Kasumi-1 (cell line): ENCODE results near the gene POLR3F.
"Not testable (repeated sequence)": the region's sequence is repeated elsewhere in the genome, so short reads cannot be mapped to it uniquely, and the experiment has no call there.

Source experiments
- DNase-seq, 2 experiments: peaks; one replicate each; lab custom pipeline; 2025; lab: John Stamatoyannopoulos, UW

The POLR3F gene, protein sequence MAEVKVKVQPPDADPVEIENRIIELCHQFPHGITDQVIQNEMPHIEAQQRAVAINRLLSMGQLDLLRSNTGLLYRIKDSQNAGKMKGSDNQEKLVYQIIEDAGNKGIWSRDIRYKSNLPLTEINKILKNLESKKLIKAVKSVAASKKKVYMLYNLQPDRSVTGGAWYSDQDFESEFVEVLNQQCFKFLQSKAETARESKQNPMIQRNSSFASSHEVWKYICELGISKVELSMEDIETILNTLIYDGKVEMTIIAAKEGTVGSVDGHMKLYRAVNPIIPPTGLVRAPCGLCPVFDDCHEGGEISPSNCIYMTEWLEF

DNA sequence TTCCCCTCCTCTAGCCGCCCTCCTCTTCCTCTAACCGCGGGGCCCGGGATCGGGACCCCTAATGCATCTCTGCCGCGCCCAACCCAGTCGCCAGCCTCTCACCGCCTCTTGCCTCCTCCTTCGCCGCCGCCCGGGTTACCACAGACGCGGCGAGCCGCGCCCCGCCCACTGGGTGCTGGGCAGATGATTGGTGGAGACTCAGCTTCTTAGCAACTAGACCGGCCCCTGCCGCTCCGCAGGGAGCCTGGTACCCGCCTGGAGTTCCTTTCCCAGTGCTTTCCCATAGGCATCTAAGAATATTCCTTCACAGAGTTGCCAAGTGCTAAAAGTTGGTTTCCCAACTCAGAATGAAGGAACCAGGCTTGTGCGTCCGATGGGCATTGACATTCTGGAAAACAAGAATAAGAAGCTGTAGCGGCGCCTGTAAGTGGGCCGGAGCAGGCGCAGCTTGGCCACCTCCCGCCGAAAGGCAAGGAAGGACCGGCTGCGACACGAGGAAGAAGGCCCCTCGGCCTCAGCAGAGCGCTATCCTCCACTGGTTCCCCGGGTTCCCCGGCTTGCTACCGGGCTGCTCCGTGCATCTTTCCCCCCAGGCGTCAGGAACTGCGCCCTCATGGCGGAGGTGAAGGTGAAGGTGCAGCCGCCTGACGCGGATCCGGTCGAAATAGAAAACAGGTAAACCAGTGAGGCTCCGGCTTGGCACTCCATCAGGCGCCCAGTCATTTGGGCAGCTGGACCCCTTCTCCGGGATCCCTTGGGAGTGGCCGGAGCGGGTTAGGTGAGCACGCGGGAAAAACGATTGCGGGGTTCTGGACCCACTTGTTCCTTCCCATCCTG, at the start of gene POLR3F, which contains the start of gene DZANK1:
TSS of gene POLR3F (plus strand) at position 497 of the 837 bp plus-strand sequence. CDS start at position 614, 117 bp downstream.
TSS of gene DZANK1 (minus strand) at position 137 of the 837 bp plus-strand sequence. CDS start 1,672 bp downstream, outside the sequence.
- DNase-seq = peak; percentile 95 to 96

DNA sequence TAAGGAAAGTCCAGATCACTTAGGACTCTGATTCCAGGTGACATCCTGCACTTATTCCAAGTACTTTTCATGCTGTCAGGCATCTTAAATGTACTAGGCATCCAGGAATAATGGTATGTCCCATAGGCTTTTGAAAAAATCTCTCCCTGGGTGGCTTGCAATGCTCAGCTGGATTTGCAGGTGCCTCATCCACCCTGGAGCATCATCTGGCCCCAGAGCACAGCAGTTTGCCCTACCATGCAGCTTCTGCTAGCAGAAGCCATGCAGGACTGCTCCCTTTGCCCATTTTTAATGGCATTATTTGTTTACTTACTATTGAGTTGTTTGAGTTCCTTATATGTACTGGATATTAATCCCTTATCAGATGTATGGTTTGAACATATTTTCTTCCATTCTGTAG, 45.6 kb upstream of the POLR3F start:
- DNase-seq = no peak

DNA sequence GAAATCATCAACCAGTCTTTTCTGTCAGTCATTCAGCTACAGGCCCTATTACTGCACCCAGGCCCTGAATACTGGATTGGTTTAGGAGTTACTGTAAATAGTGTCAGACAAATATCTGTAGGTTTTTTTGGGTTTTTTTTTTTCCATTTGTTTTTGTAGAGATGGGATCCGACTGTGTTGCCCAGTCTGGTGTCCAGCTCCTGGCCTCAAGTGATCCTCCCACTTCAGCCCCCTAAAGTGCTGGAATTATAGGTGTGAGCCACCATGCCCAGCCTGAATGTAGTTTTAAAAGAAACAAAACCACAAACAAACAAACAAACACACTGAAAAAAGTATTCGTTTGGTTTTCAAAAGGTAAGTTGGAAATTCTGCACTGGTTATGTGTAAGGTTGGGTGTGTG, 40.0 kb upstream of the POLR3F start:
- DNase-seq = no peak

DNA sequence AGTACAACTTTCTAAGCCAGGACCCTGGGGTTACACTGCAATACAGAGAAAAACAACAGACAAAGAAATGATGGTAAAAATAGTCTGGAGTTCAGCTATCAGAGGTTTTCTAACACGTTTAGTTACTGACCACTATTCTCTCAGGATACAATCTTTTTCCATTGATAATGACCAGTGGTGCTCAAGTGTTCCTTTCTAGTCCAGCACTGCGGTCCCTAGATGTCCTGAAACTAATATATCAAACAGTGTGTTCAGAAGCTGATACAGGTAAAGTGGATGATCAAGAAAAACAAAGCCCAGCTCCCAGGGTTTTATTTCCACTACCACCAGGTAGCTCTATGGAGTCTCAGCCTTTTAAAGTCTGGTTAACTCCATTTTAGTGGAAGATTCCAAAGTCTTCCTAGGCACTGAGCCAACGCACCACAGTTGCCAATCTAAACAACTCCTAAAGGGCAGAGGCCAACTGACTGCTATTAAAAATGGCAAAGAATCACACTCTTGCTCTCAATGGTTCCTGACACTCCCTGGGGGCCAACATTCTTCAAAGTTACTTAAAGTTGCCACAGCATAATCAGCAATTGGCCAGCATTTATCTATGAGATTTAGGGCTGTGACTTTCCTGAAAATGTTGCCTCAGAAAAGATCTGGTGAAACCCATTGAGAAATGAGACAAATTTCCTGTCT, 38.6 kb upstream of the POLR3F start:
- no peak for DNase-seq

DNA sequence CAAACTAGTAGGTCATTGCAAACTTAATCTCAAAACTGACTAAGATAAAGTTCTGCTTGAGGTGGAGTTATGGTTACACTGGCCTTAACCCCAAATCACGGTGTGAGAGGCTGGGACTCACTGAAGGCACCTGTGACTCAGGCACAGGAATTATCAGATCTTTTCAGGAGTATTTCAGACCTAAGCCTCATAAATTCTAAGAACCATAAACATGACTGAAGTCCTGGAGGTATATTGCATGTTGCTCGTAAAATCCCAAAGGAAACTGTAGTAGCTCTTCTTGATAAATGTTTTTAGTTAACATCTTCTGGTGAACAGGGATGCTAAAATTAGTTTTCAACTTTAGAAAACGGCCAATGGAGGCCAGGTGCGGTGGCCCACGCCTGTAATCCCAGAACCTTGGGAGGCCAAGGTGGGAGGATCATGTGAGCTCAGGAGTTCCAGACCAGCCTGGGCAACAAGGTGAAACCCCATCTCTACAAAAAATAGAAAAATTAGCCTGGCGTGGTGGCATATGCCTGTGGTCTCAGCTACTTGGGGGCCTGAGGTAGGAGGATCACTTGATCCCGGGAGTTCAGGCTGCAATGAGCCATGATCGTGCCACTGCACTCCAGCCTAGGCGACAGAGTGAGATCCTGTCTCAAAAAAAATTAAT, 36.9 kb upstream of the POLR3F start:
- no peak for DNase-seq

DNA sequence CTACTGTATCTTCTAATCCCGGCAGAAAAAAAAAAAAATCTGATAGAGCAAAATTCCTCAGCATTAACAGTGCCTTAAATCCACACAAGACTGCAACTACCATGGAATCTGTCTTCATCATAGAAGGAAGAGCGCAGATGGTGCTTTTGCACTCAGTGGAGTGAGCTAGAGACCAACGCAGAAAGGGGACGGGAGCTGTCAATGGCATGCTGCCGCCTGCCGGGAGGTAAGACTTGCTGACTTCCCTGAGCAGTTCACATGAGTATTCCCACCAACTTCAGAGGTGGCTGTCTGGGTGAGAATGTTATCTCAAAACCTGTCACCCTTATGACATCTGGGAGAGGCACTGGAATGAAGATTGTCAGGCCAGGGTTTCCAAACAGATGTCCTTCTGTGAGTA, 36.0 kb upstream of the POLR3F start:
- no peak for DNase-seq

DNA sequence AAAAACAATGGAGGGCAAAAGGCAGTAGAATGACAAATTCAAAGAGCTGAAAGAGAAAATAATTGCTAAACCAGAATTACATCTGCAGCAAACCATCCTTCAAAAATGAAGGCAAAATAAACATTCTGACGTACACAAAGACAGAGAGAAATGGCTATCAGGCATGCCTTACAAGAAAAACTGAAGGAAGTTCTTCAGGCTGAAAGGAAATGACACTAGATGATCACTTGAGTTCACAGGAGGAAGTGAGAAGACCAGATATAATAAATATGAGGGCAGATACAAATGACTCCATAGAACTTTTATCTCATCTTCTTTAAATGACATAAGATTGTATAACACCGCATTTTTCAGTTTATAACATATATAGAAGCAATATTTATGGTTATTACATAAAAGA, 30.3 kb upstream of the POLR3F start:
- DNase-seq = peak in 1 of 2 experiments; percentile 10

DNA sequence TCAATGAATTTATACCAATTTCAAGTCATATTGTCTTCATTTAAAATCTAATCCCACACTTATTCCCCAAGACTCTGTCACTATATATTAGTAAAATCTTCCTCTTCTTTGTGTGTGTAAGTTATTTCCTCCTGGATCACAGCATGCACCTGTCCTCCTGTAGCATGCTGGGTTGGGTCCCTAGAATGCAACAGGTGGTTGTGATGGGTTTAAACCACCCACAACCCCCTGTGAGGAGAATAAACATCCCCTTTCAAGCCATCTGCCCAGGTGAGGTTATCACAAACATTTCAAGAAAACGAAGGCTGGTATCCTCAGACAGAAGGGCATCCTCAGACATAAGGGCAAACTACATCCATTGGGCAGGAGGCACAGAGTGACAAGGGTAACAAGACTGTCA, 26.8 kb upstream of the POLR3F start:
- no peak for DNase-seq

DNA sequence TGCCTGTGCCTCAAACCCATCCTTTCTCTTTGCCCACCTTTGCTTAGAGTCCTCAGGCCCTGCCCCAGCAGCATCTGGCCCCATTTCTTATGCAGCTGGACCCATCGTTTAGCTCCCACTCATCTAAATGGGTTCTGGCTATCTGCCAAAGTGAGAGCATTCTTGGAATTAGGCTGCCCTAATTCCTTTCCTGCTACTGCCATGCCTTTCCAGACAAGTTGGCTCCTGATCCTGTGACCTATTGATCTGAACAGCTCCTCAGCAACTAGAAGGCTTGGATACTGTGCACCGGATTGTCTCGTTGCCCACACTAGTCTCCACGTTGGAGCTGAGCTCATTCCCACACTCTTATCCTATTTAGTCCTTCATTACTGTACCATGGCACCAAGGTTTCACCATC, 23.3 kb upstream of the POLR3F start:
- no peak for DNase-seq

DNA sequence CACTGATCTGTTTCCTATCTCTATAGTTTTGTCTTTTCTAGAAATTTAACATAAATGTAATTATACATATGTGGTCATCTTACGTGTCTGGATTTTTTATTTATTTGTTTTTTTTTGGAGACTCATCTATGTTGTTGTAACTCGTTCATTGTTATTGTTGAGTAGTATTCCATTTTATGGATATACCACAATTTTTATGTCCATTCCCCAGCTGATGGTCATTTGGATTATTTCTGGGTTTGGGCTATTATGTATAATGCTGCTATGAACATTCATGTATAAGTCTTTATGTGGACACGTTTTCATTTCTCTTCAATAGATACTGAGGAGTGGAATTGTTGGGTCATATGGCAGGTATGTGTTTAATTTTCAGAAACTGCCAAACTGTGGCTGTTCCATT, 10.6 kb upstream of the POLR3F start:
- no peak for DNase-seq

DNA sequence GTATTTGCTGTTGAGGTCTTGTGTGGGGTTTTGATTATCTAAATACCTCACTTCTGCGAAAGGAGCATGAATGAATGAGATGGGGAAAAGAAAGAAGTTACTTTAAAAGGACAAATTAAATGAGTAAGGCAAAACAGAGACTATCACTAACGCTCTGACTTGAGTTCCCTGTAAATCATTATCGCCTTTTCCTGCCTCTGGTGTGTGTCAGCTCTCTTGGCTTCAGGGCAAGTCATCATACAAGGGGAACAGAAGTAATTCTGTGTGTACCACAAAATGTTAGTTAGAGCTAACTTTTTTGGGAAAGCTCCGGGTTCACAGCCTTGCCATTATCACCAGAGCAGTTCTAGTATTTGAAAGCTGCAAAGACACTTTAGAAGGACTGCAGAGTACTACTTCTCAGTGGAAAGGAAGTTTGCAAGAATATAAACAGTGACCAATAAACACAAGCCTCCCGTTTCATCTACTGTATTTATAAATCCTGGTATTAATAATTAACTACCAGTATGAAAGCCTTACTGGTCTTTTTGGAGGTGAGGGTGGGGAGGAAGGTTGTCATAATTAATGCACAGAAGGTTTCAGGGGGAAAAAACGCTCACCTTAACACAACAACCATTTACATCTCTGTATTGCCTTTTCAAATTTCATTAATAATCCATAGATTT, 1.5 kb upstream of the POLR3F start:
- DNase-seq = no peak

DNA sequence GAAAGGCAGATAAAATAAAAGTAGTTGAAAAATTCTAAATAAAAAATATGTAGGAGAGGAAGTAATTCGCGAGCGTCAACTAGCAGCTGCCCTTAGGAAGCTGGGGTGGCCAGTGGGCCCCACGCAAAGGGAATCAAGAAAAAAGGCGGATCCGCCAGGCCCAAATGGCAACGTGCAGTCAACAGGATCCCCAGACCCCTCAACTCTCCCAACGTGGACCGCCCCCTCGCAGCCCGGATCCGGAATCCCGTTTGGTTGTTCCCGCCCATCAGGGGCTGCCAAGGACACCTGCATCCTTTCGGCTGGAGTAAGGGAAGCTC, 656 bp upstream of the POLR3F start:
- peak; percentile 74 to 80 for DNase-seq

DNA sequence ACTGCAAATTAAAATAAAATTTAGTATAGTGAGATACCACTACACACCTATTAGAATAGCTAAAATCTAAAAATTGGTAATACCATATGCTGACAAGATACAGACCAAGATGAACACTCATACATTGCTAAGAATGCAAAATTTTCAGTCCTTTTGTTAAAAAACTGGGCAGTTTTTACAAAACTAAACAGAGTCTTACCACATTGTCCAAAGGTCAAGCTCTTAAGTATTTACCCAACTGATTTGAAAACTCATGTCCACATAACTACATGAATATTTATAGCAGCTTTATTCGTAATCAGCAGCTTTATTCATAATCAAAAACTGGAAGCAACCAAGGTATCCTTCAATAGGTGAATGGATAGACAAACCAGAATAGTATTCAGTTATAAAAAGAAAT, 10.0 kb downstream of the POLR3F start:
- no peak for DNase-seq

DNA sequence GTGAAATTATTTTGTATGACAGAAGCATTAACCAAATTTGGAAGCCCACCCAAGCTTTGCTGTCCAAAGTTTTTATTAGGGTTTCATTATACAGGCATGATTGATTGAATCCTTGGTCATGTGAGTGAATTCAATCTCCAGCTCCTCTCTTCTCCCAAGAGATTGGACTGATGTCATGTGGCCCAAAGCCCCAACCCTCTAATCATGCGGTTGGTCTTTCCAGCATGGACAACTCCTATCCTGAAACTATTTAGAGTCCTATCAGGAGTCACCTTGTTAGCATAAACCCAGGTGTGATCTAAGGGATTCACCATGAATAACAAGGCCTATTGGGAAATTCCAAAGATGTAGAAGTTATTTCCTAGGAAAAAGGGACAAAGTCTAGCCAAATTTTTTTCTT, 10.6 kb downstream of the POLR3F start:
- DNase-seq = no peak

DNA sequence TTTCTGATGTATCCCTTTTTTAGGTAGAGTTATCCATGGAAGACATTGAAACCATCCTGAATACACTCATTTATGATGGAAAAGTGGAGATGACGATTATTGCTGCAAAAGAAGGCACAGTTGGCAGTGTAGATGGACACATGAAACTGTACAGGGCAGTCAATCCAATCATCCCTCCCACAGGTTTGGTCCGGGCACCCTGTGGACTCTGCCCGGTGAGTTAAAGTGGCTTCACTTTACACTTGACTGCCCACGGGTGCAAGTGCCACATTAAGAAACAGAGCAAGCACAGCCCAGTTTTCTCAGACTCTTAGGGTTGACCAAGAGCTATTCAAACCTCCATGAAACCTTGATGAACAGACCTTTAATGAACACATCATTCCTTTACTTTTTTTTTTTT, 14.4 kb downstream of the POLR3F start:
- no peak for DNase-seq

DNA sequence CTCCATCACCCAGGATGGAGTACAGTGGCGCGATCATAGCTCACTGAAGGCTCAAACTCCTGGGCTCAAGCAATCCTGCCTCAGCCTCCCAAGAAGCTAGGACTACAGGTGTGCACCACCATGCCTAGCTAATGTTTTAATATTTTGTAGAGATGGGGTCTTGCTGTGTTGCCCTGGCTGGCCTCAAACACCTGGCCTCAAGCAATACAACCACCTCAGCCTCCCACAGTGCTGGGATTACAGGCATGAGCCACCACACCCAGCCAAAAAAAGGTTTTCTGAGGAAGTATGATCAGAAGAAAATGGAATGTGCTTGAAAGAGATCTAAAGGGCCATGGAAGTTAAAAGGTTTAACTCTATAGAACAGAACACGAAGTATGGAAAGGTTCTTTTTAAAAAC, 21.1 kb downstream of the POLR3F start:
- no peak for DNase-seq

DNA sequence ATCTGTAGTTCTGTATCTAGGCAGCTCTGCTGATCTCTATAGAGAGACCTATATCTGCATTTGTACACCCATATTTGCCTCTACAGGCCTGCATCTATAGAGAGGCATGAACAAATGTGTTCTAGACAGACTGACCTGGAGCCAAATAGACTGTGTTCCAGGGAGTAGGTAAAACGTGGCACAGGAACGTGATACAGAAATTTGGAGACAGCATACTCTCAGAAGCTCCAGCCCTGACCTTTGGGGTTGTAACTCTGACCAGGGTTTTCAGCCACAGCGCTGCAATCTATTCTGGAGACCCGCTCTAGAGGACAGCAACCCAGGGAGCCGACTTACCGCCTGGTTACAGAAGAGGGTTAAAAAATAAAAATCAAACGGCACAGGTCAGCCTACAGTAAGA, 28.9 kb downstream of the POLR3F start:
- no peak for DNase-seq

DNA sequence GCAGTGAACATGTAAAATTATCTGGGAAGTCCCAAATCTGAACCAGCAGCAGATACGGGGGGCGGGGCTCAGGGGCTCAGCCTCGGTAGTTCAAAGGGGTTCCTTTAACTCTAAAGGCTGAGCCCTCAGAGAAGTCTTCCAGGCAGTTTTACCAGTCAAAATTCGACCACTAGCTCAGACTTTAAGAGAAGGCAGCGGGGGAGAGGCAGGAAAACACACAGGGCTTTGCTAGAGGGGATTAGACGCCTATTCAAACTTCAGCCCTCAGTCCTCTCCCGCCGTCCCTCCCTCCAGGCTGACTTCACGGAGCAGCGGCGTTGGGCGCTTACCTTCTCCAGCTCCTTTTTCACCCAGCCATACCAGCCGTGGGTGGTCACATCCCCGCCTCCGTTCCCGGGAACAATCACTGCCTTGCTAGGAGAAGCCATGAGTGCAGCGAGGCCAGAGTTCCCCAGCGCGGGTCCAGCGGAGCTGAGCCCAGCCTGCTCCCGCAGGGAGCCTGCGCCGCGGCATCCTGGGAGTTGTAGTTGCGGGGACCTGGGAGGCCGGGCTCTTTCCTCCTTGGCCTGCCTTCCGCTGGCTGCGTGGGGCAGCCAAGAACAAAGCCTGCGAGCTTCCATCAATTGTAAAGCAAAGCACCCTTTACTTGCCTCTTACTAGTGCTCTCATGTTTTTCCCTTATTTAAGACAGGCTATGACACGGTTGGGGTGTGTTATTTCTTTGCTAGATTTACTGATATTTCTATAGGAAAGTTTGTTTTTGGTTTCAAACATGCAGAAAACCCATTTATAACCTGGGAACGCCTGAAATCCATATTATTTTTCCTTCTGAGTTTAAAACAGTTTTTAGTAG, 29.8 kb downstream of the POLR3F start, which contains the start of gene RBBP9:
TSS of gene RBBP9 (minus strand) at position 486 of the 853 bp plus-strand sequence. CDS start at position 428, 58 bp downstream.
- DNase-seq = peak; percentile 84 to 86

DNA sequence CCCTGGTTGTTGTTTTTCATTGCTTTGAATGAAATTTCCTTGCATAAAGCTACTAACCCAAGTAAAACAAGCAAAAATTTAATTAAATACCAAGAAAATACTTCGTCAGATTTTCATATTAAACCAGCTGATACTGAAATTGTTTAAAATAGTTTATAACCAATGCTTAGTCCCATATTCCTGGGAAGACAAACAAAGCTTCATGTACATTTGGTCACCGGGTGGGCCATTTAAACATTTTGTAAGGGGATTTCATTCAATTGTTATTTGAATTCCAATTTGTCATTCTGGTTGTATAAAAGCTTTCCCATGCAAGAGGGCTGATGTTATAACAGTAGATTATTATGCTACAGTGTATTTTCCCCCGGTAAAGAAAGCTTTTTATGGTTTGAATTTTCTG, 30.4 kb downstream of the POLR3F start:
- DNase-seq = no peak

DNA sequence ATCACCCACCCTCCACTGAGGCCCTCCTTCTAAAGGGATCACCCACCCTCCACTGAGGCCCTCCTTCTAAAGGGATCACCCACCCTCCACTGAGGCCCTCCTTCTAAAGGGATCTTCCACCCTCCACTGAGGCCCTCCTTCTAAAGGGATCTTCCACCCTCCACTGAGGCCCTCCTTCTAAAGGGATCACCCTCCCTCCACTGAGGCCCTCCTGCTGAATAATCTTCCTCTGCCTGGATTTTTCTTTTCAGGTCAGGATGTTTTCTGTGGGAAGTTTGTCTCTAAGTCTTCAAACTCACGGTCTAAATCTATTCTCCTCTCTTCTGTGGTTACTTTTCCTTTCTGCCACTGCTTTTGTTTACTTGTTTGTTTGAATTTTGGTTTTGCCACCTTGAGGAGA, 34.5 kb downstream of the POLR3F start:
- DNase-seq = not testable (repeated sequence)
